Thymus (tissue), 14 donors: ENCODE measurements around the gene GNB1. TPM values are rescaled to one million over a fixed set of nuclear protein-coding genes. Genes with fewer than 3 reads are reported as not detected.

Source experiments
- DNase-seq, 9 donors: peaks; one replicate each; pipeline ENCODE4 v3.0.0-alpha.2; 2013; ENCODE audit warnings: low spot score in 9 of 9, low read depth in 6 of 9, missing footprints in 1 of 9
- H3K27ac ChIP-seq, 2 donors: one replicate each; pipeline ENCODE4 v1.5.1; 2013; ENCODE audit warnings: control low read depth in 1 of 2, low read depth in 1 of 2, low read length in 1 of 2, mild to moderate bottlenecking in 1 of 2, moderate library complexity in 1 of 2
- H3K27me3 ChIP-seq, 2 donors: one replicate each; pipeline ENCODE4 v1.5.1; 2013; ENCODE audit warnings: low read length in 1 of 2; ENCODE audit not compliant: control insufficient read depth in 2 of 2, insufficient read depth in 1 of 2
- H3K36me3 ChIP-seq, 2 donors: one replicate each; pipeline ENCODE4 v1.5.1; 2013; ENCODE audit warnings: low read length in 1 of 2, mild to moderate bottlenecking in 1 of 2, moderate library complexity in 1 of 2; ENCODE audit not compliant: control insufficient read depth in 2 of 2, insufficient read depth in 2 of 2
- H3K4me1 ChIP-seq, 2 donors: one replicate each; pipeline ENCODE4 v1.5.1; 2013; ENCODE audit warnings: low read length in 2 of 2; ENCODE audit not compliant: control insufficient read depth in 2 of 2, insufficient read depth in 2 of 2
- H3K4me3 ChIP-seq, 2 donors: one replicate each; pipeline ENCODE4 v1.5.1; 2013; ENCODE audit warnings: low read length in 2 of 2, control low read depth in 1 of 2, mild to moderate bottlenecking in 1 of 2
- H3K9me3 ChIP-seq, 2 donors: one replicate each; pipeline ENCODE4 v1.5.1; 2013; ENCODE audit warnings: low read length in 1 of 2, mild to moderate bottlenecking in 1 of 2; ENCODE audit not compliant: control insufficient read depth in 2 of 2, insufficient read depth in 1 of 2
- WGBS: extraction: QIAGEN DNeasy Blood & Tissue Kit; methylation state at CpG from one replicate; pipeline ENCODE4 v1.1.7; 2013; 5-methylcytosine and 5-hydroxymethylcytosine counted together
- long read RNA-seq, 10 donors: transcript quantifications; one replicate each; lab custom pipeline, GENCODE V29; 2026
- polyA plus RNA-seq: library from polyadenylated mRNA; stranded (reverse); fragments of 200-250 nt; gene quantifications from one replicate; pipeline ENCODE4 v1.2.3, GENCODE V29; 2013
- total RNA-seq: library from RNA; stranded (reverse); fragments of 120-200 nt; gene quantifications from one replicate; pipeline ENCODE4 v1.2.4, GENCODE V29; 2013
- donor health status: healthy.

Gene GNB1
- total RNA-seq = 45.1 TPM
- 123 TPM for polyA plus RNA-seq
- long read RNA-seq, donor 1, transcript GNB1-201 (12 exons, 3,132 nt) = major isoform, 6 of 12 reads
- long read RNA-seq, donor 1, partial matches to known transcripts = 5 of 12 reads
- long read RNA-seq, donor 1, other reads (novel, unspliced or antisense) = 0 of 12 reads
- long read RNA-seq, donor 2, transcript GNB1-201 (12 exons, 3,132 nt) = major isoform, 69 of 190 reads
- long read RNA-seq, donor 2, transcript GNB1-209 (11 exons, 3,145 nt) = minor isoform, 13 of 190 reads
- long read RNA-seq, donor 2, partial matches to known transcripts = 107 of 190 reads
- long read RNA-seq, donor 2, other reads (novel, unspliced or antisense) = 0 of 190 reads
- long read RNA-seq, donor 3, transcript GNB1-201 (12 exons, 3,132 nt) = major isoform, 46 of 90 reads
- long read RNA-seq, donor 3, transcript GNB1-209 (11 exons, 3,145 nt) = minor isoform, 5 of 90 reads
- long read RNA-seq, donor 3, partial matches to known transcripts = 33 of 90 reads
- long read RNA-seq, donor 3, other reads (novel, unspliced or antisense) = 6 of 90 reads
- long read RNA-seq, donor 4, transcript GNB1-201 (12 exons, 3,132 nt) = major isoform, 16 of 30 reads
- long read RNA-seq, donor 4, partial matches to known transcripts = 13 of 30 reads
- long read RNA-seq, donor 4, other reads (novel, unspliced or antisense) = 0 of 30 reads
- long read RNA-seq, donor 5, transcript GNB1-201 (12 exons, 3,132 nt) = major isoform, 61 of 101 reads
- long read RNA-seq, donor 5, transcript GNB1-209 (11 exons, 3,145 nt) = minor isoform, 7 of 101 reads
- long read RNA-seq, donor 5, partial matches to known transcripts = 29 of 101 reads
- long read RNA-seq, donor 5, other reads (novel, unspliced or antisense) = 0 of 101 reads
- long read RNA-seq, donor 6, transcript GNB1-209 (11 exons, 3,145 nt) = minor isoform, 7 of 99 reads
- long read RNA-seq, donor 6, transcript GNB1-201 (12 exons, 3,132 nt) = major isoform, 35 of 99 reads
- long read RNA-seq, donor 6, partial matches to known transcripts = 52 of 99 reads
- long read RNA-seq, donor 6, other reads (novel, unspliced or antisense) = 5 of 99 reads
- long read RNA-seq, donor 7, transcript GNB1-201 (12 exons, 3,132 nt) = major isoform, 18 of 38 reads
- long read RNA-seq, donor 7, partial matches to known transcripts = 14 of 38 reads
- long read RNA-seq, donor 7, other reads (novel, unspliced or antisense) = 0 of 38 reads
- long read RNA-seq, donor 8, transcript GNB1-201 (12 exons, 3,132 nt) = major isoform, 15 of 45 reads
- long read RNA-seq, donor 8, partial matches to known transcripts = 26 of 45 reads
- long read RNA-seq, donor 8, other reads (novel, unspliced or antisense) = 0 of 45 reads
- long read RNA-seq, donor 9, transcript GNB1-201 (12 exons, 3,132 nt) = major isoform, 26 of 38 reads
- long read RNA-seq, donor 9, partial matches to known transcripts = 10 of 38 reads
- long read RNA-seq, donor 9, other reads (novel, unspliced or antisense) = 0 of 38 reads
- long read RNA-seq, donor 10, transcript GNB1-209 (11 exons, 3,145 nt) = minor isoform, 6 of 53 reads
- long read RNA-seq, donor 10, transcript GNB1-201 (12 exons, 3,132 nt) = major isoform, 36 of 53 reads
- long read RNA-seq, donor 10, partial matches to known transcripts = 11 of 53 reads
- long read RNA-seq, donor 10, other reads (novel, unspliced or antisense) = 0 of 53 reads

DNA sequence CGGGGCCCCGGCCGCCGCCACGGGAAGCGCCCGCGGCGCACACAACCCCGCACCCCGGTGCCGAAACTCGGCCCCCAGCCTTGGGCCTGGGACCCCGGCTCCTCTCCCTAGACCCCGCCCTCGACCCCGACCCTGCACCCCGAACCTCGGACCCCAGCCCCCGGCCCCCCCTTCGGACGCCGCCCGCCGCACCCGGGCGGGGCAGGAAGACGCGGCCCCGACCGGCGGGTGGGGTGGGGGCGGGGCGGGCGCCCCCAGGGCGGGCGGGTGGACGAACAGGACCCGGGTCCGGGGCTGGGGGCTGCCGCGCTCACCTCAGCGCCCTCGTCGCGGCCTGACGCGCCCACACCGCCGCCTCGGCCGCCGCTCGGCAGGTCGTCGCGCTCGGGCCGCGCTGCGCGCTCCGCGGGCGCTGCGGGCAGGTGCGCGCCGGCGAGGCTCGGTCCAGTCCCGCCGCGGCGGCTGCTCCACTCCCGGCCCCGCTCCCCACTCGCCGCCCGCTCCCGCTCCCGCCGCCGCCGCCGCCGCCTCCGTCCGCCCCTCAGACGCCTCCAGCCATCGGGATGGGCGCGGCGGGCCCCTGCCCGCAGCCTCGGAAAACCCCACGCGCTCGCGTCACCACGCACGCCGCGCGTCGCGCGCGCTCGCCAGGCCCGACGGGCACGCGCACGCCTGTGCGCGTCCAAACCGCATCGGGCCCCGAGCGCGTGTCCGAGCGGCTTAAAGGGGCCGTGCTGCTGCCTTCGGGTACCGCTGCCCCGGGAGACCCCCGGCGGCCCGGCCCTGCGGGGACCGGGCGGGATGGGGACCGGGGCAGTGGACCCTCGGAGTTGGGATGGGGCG is at the start of gene GNB1:
Gene GNB1 (minus strand): TSS at position 582 of the 843 bp plus-strand sequence. CDS start 65,634 bp downstream, outside the sequence.
- peaks cover 2 to 3% of the 10 kb centered on the region in 2 donors for H3K36me3 ChIP-seq
- H3K4me1 ChIP-seq = peaks cover 13 to 44% of the 10 kb centered on the region in 2 donors
- H3K4me3 ChIP-seq = peak within 1 kb of the TSS; percentile 75 to 95
- DNase-seq = peak in 8 of 9 donors; percentile 84 to 97 (median 90)
- H3K27ac ChIP-seq = peak within 1 kb of the TSS; percentile 83 to 97
- no peaks in the 10 kb centered on the region for H3K27me3 ChIP-seq
- no peaks in the 10 kb centered on the region for H3K9me3 ChIP-seq
- under 1% methylated on average over 137 of the region's 137 CpGs for WGBS

DNA sequence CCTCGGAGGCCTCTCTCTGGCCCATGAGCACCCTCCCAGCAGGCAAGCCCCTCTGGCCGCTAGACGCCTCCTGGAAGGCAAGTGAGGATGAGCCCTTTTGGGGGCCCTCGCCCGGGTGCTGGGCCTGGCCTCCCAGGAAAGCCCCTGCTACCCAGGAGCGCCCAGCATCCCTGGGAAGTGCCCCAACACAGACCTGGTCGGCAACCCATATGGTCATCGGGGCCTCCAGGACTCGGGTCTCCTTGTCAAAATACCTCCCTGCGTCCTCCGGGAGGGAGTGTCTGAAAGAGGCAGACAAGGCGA is 49.2 kb upstream of the GNB1 start:
- Histone ChIP-seq H3K4me1 (no peaks in the 10 kb centered on the region), H3K4me3 (no peak overlapping the region), H3K27ac (no peak overlapping the region), H3K36me3 (no peaks in the 10 kb centered on the region), H3K9me3 (no peaks in the 10 kb centered on the region), H3K27me3 (peaks cover 0 to 6% of the 10 kb centered on the region in 2 donors)
- 91% methylated on average over 12 of the region's 12 CpGs for WGBS
- DNase-seq = no peak

DNA sequence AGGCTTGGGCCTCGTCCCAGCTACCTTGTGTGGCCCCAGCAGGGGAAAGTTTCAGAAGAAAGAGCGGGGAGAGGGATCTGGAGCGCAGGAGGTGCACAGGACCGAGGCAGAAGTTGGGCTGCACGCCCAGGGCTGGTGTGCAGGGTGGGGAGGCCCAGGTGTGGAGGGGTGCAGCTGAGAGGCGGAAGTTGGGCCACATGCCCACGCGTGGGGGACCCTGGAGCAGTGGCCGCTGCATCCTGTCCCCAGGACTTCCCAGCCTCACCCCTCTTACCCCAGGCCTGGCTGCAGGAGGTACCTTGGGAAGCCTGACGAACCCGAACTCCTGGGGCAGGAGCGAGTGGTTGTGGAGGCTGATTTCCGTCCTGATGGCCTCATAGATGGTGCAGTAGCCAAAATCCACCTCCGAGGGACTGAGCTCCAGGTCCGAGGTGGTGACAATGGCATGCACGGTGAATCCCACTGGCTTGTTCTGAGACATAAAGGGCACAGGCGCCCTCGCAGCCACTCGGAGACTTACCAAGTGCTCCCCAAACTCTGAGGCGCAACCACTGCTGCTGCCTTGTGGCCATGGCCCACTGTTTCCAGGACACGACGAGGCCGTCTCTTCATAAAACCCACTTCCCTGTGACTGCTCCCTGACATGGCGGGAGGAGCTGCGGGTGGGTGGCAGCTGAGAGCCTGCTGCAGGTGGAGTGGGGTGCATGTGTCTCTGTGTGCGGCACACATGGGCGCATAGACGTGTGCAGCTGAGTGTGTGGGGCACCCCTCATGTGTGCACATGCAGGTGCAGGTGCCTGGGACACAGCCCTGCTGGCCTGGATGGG is 48.6 kb upstream of the GNB1 start:
- no peak for DNase-seq
- Histone ChIP-seq H3K4me3 (no peak overlapping the region), H3K36me3 (no peaks in the 10 kb centered on the region), H3K27me3 (peaks cover 0 to 6% of the 10 kb centered on the region in 2 donors), H3K9me3 (no peaks in the 10 kb centered on the region), H3K27ac (no peak overlapping the region), H3K4me1 (no peaks in the 10 kb centered on the region)
- 92% methylated on average over 28 of the region's 28 CpGs for WGBS

DNA sequence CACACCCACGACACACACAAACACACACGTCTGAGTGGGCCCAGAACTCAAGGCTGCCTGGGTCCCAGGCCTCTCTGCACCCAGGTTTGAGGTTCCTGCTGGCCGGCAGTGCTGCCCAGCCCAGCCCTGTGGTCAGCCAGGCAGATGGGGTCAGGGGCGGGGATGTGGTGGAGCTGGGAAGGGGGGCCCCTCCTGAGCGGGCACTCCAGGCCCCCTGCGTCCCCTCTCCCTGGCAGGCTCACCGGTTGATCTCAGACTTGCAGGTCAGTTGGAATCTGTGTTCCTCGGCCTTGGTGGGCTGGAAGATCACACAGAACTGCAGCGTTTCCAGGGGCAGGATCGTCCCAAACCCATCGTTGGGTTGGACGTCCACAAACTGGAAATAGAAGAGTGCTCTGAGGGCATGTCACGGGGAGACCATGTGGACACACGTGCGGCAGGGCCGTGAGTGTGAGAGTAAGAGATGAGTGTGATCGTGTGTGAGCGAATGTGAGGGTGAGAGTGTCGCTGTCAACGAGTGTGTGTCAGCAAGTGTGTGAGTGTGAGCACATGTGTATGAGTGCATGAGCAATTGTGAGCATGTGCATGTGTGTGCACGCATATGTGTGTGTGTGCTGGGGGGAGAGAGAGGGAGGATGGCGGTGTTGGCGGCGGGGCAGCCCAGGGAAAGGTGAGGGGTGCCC is 47.9 kb upstream of the GNB1 start:
- no peak for DNase-seq

DNA sequence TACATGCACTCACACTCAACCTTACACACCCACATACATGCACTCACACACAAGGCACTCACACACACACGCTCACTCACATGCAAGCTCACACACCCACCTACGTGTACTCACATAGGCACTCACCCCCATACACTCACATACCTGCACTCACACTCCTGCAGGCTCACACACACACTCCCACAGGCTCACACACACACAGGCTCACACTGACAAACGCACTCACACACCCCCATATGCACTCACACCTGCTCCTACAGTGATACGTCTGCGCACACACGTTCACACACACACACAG is 47.3 kb upstream of the GNB1 start:
- H3K27me3 ChIP-seq = peaks cover 0 to 2% of the 10 kb centered on the region in 2 donors
- H3K36me3 ChIP-seq = no peaks in the 10 kb centered on the region
- H3K4me1 ChIP-seq = no peaks in the 10 kb centered on the region
- DNase-seq = no peak
- 80% methylated on average over 6 of the region's 6 CpGs for WGBS
- no peak overlapping the region for H3K4me3 ChIP-seq
- H3K27ac ChIP-seq = no peak overlapping the region
- H3K9me3 ChIP-seq = peaks cover 0 to 3% of the 10 kb centered on the region in 2 donors

More for the DNA sequence above, 47.9 kb upstream of the GNB1 start:
- Histone ChIP-seq H3K27me3 (peaks cover 0 to 4% of the 10 kb centered on the region in 2 donors), H3K4me3 (no peak overlapping the region), H3K9me3 (peaks cover 0 to 2% of the 10 kb centered on the region in 2 donors), H3K4me1 (no peaks in the 10 kb centered on the region), H3K36me3 (no peaks in the 10 kb centered on the region), H3K27ac (no peak overlapping the region)
- WGBS = 90% methylated on average over 24 of the region's 24 CpGs

DNA sequence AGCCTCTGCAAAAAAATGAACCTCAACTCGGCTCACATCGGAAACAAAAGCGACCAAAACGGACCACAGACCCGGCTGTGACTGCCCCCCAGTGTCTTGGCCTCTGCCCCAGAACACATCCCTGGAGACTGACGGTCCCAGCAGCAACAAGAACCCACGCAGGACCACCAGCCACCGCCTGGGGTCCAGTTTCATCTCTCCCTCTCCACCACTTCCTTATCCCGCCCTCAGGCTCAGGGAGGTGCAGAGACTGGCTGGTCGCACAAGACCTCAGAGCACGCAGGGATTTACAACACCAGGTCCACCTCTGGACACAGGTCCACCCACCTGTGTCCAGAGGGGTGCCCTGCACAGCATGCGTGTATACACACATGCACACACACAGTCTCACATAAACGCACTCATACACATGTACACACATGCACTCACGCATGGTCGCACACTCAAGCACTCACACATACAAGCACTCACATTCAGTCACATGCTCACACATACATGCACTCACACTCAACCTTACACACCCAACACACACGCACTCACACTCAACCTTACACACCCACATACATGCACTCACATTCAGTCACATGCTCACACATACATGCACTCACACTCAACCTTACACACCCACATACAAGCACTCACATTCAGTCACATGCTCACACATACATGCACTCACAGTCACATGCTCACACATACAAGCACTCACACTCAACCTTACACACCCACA is 46.8 kb upstream of the GNB1 start:
- H3K27me3 ChIP-seq = no peaks in the 10 kb centered on the region
- no peak overlapping the region for H3K4me3 ChIP-seq
- WGBS = 85% methylated on average over 16 of the region's 16 CpGs
- peaks cover 0 to 3% of the 10 kb centered on the region in 2 donors for H3K9me3 ChIP-seq
- no peak for DNase-seq
- no peaks in the 10 kb centered on the region for H3K36me3 ChIP-seq
- no peak overlapping the region for H3K27ac ChIP-seq
- no peaks in the 10 kb centered on the region for H3K4me1 ChIP-seq

DNA sequence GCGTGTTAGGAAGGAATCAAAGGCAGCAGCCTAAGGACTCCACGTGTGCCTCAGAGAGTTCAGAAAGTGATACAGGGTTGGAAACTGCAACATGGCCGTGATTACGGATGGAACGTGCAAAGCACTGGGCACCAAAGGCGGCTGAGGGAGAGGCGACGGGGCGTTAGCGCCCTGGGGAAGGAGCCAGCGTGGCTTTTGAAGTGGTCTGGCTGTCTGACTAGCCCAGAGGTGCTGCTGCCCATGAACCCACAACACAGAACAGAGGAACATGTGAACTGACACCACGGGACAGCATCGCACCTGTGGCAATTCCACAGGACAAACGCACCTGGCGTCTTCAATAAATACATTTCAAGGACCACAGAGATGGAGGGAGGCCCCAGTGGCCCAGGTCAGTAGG is 46.2 kb upstream of the GNB1 start:
- Histone ChIP-seq H3K27me3 (no peaks in the 10 kb centered on the region), H3K4me3 (no peak overlapping the region), H3K36me3 (no peaks in the 10 kb centered on the region), H3K9me3 (peaks cover 0 to 3% of the 10 kb centered on the region in 2 donors), H3K27ac (no peak overlapping the region), H3K4me1 (no peaks in the 10 kb centered on the region)
- no peak for DNase-seq
- WGBS = 71% methylated on average over 15 of the region's 15 CpGs
